CD4-positive, alpha-beta T cell treated with Interferon alpha-2 for 1 hour (primary cell): ENCODE data around the gene DENND6B.
"Not testable (repeated sequence)": the region's sequence is repeated elsewhere in the genome, so short reads cannot be mapped to it uniquely, and the experiment has no call there.

ENCODE experiments used
- DNase-seq, 2 donors: peaks; one replicate each; pipeline ENCODE4 v3.0.0-alpha.2; 2020 to 2022

Gene DENND6B

GRCh38 chr22:50284479-50284878 lies 42.3 kb downstream of the DENND6B start:
- DNase-seq: no peak

GRCh38 chr22:50283821-50284220 lies 43.0 kb downstream of the DENND6B start:
- DNase-seq: no peak

GRCh38 chr22:50282361-50283155 lies 44.3 kb downstream of the DENND6B start:
- DNase-seq: no peak

DNA sequence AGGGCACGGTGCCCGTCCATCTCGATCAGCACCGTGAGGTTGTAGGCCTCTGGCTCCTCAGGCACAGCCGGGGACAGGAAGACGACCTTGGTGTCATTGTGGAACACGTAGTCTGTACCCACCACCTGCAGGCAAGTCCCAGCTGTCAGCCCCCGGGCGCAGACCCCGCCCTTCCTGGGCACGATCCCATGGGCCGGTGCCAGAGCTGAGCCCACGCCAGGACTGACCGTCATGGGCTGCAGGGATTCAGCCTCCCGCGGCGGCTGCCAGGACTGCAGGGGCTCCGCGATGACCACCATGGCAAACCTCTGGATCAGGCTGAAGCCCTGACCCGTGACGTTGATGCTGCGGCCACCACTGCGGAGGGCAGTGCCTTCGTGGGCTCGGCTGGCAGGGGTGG lies 44.9 kb downstream of the DENND6B start:
- no peak for DNase-seq

DNA sequence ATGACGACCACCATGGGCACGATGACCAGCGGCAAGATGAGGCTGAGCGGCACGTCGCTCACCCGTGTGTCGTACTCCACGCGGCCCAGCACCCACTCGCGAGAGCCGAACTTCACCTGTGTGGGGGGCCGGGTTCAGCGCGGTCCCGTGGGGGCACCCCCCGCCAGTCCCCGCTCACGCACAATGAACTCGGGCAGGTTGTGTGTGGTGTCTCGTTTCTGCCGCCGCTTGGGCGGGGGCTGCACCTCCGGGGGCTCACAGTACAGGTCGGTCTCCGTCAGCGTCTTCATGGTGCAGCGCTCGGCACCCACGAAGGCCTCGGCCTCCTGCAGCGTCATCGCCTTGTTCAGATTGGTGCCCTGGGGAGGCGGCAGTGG lies 45.4 kb downstream of the DENND6B start:
- DNase-seq: no peak

DNA sequence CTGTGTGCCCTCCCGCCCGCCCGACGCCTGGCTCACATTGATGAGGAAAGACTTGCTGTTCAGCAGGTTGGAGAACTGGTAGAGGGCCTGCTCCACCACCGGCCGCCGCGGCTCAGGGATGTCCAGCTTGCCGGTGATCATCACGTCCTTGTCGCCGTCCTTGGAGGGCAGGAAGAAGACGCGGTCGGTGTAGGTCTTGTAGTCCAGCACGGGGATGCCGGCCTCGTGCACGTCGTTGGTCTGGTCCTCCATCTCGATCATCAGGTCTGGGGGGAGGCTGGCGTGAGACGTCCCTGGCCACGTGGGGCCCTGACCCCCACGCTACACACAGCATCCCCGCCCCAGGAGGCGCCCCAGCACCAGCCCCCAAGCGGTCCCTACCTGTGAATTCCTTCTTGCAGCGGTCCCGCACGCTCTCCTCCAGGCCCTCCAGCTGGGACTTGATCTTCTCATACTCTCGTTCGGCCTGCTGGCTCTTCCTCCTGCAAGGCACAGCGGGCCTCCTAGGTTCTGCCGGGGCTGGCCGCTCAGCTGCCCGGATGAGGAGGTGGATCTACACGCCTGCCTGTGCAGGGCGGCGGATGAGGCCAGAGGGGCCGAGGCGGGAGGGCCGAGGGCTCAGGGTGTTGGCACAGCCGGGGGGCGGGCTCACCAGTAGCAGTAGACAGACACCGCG lies 46.0 kb downstream of the DENND6B start:
- DNase-seq: no peak

DNA sequence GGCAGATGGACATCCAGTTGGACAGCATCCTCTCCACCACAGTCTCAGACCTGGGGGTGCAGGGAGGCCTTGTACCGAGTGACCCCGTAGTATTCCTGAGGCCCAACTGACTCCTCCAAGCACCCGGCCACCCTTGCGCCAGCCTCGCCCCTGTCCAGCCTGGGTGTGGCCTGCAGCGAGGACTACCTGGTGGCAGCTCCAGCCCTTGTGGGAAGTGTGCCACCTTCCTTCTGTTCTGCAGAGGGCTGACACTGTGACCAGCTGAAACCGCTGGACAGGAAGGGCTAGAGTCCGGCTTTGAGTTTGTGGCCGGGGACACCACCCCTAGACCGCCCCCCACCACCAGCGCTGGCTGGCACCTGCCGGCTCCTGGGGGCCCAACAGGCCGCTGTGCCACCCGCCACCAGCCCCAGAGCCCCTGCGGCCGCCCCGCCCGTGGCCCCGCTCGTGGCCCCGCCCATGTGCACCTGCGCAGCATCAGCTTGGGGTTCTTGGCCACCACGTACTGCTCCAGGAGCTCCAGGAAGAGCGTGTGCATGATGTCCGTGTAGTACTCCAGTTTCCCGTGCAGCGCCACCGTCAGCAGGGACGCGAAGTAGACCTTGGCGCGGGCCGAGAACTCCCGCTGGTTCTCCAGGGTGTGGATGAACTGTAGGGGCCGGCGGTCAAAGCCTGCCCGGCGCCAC lies 46.6 kb downstream of the DENND6B start:
- DNase-seq: no peak

- no peak for DNase-seq
Measured at GRCh38 chr22:50278956-50279619, 47.7 kb downstream of the DENND6B start.

GRCh38 chr22:50278461-50278860 lies 48.4 kb downstream of the DENND6B start:
- DNase-seq: no peak

DNA sequence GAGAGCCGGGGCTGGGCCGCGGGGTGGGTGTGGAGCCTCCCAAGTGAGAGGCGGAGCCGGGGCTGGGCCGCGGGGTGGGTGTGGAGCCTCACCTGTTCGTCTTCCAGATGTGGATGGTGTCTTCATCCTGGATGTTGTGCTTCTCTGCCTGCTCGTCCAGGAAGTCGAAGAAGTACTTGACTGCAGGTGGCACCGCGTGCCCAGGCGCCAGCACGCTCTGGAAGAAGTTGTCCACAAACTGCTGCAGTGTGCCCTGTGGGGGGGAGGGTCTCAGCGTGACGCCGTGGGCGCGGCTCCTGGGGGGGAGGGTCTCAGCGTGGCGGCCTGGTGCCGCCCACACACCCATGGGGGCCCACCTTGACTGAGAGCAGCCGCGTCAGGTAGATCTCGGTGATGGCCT lies 49.1 kb downstream of the DENND6B start:
- no peak for DNase-seq

DNA sequence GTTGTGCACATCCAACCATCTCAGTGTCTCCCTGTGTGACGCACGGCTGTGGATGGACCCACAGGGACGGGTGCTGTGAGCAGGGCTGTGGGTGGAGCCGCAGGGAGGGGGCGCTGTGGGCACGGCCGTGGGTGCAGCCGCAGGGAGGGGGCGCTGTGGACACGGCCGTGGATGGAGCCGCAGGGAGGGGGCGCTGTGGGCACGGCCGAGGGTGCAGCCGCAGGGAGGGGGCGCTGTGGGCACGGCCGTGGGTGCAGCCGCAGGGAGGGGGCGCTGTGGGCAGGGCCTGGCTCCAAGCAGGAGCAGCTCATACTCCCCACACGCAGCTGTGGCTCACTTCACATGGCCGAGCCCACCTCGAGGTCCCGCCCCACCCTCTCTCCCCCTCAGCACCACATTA lies 50.7 kb downstream of the DENND6B start:
- peak; percentile 39 to 69 for DNase-seq

DNA sequence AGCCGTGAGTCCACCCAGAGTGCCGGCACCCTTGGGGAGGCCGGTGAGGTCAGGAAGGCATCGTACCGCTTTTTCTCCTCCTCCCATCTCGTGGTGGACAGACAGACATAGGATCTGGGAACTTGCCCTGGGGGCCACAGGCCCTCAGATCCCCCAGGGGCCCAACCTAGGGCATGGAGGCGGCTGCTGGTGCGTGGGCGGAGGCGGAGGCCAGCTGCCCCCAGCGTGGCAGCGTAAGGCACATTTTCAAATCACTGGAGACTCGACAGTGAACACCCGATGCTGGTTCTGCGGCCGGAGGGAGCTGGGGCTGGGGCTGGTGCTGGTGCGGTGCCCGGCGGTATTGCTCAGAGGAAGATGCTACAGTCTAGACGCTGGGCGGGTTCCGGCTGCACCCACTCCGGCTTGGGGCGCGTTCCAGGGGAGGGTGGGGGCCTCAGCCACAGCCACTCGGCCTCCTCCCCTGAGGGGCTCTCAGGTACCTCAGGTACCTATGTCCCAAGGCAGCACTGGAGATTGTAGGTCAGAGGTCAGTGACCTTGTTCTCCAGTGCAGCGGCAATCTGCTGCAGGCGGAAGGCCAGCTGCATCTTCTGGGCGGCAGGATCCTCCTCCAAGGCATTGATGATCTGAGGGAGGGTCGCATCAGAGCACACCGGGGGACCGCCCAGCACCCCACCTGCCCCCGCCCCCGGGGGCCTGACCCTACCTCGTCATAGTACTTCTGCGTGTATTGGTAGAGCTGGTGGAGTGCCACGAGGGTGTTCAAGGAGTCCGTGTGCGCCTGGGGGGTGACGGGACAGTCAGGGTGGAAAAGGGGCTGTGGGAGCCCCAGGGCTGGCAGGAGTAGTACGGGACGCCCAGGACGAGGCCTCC lies 51.4 kb downstream of the DENND6B start:
- no peak for DNase-seq

DNA sequence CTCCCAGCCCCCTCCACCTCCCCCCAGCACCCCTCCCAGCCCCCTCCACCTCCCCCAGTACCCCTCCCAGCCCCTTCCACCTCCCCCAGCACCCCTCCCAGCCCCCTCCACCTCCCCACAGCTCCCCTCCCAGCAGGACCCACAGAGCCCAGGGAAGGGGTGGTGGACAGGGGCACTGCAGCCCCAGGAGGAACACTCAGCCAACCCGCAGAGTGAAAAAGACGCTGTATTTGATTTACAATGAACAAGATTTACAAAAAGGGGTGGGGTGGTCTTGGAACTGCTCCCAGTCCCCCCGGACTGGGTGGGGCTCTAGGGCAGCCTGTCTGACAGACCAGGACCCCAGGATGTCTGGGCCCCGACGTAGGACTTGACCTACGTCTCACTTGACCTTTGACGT lies 52.0 kb downstream of the DENND6B start:
- no peak for DNase-seq

DNA sequence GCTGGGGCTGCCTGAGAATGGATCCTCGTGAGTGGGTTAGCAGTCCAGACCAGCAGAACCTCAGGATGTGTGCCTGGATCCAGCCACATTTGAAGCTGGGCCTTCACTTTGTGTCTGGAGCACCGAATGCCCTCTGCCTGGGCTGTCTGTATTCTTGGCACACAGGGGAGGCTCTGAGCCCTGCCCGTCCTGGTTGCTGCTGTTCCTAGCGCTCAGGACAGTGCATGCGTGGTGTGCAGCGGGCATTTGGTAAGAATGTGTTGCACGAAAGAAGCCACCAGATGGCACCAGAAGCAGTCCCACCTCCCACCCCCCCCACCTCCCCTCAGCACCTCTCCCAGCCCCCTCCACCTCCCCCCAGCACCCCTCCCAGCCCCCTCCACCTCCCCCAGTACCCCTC lies 52.5 kb downstream of the DENND6B start:
- peak; percentile 52 to 63 for DNase-seq

DNA sequence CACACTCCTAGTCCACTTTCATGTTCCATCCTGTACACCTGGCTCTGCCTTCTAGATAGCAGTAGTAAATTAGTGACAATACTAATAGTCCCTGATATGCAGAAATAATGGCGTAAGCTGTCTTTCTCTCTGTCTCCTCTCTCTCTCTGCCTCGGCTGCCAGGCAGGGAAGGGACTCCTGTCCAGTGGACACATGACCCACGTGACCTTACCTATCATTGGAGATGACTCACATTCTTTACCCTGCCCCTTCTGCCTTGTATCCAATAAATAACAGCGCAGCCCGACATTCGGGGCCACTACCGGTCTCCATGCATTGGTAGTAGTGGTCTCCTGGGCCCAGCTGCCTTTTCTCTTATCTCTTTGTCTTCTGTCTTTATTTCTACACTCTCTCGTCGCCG lies 53.0 kb downstream of the DENND6B start:
- DNase-seq: not testable (repeated sequence)

DNA sequence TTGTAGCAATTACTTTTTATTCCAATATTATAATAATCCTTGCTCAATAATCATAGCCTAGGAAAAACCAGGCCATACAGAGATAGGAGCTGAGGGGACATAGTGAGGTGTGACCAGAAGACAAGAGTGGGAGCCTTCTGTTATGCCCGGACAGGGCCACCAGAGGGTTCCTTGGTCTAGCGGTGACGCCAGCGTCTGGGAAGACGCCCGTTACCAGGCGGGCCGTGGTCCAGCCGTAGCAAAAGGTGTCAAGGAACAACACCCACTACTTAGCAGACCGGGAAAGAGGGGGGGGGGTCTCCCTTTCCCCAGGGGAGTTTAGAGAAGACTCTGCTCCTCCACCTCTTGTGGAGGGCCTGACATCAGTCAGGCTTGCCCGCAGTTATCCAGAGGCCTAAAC lies 53.5 kb downstream of the DENND6B start:
- not testable (repeated sequence) for DNase-seq

DNA sequence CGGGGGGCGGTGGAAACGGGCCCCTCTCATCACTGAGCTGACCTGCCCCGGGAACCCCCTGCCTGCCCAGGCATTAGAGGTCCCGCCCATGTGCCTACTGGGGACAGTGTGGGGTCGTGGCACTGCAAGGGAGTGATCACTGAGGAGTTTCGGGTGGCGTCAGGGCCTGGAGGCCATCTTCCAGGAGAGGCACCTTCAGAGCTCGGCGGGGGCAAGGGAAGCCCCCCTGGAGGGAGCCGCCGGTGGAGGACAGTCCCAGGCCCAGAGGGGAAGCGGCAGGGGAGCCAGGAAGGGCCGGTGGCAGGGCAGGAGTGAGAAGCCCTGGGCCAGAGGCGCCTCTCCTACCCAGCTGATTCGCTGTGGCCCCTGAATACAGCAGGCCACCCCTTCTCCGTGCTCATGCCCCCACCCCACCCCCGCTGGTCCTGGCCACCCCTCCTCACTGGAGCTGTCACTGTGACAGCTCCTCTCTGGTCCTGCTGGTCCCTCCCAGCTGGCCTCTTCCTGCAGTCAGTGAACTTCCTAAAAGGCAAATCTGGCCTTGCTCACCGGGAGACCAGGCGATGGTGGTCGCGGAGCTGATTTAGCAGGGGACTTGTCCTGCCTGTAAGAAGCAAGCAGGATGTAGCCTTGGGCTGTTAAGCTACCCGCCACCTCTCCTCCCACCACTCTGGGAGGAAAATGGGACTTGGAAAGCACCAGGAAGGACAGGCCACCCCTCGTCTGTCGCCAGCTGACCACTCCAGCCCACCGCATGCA lies 54.6 kb downstream of the DENND6B start:
- no peak for DNase-seq

DNA sequence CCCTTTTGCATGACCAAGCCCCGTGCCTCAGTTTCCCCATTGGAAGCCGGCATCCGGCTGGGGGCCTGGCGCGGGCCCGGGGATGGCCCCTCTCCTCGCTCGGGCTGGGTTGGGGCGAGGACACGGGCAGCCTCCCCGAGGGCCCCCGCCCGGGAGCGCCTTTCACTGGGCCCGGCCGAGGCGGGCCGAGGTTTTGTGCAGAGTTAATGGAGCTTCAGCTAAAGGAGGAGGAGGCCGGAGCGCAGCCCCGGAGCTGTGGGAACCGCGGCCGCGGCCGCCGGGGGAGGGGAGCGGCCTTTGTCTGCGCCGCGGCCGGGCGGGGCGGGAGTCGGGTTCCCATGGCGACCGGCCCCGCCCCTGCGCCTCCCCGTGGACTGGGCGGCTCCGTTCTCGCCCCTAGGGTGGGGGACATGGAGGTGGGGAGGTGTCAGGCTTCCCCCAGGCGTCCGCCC lies 55.3 kb downstream of the DENND6B start:
- DNase-seq: peak; percentile 53 to 74

GRCh38 chr22:50270666-50271394 lies 56.0 kb downstream of the DENND6B start:
- peak; percentile 61 to 76 for DNase-seq

DNA sequence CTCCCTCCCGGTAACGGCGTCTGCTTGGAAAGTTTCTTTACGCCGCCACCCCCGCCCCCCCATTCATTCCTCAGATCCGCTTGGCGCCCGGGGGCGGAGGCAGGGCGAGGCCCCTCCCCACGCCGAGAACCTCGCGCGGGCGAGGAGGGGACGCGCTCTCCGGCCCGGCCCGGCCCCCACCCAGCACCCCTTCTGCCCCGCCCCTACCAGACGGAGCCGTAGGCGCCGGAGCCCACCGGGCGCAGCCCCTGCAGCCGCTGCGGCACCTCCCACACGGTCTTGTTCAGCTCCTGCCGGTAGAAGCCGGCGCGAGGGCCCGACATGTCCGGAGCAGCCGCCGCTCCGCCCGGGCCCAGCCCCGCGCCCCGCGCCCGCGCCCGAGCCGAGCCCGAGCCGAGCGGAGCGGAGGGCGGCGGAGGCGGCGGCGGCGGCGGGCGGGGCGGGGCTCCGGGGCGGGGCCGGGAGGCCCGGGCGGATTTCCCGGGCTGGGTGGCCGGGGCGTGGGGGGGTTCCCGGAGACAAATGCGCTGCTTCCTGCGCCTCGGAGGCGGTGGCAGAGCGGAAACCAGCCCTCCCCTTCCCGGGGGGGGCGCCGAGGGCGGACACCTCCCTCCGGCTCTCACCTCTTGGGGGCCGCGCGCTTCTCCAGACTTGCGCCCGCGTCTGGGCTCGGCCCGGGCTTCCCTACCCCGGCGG lies 56.7 kb downstream of the DENND6B start, which contains the start of gene MAPK11:
Gene MAPK11, minus strand, starts transcription at position 411 of the 696 bp plus-strand sequence. Its CDS starts 88 bp downstream, at position 323.
- DNase-seq: peak; percentile 77 to 87
